ENCODE results near the gene UNC13B. TPM values are rescaled to one million over a fixed set of nuclear protein-coding genes. Genes with fewer than 3 reads are reported as not detected.
"Not testable (repeated sequence)": the region's sequence is repeated elsewhere in the genome, so short reads cannot be mapped to it uniquely, and the experiment has no call there.

UNC13B gene
- polyA plus RNA-seq, 1 experiment: 12.5 TPM

- no peak for DNase-seq (ENCODE audit: low read depth, low spot score)
Measured at GRCh38 chr9:35152926-35153325, 8.9 kb upstream of the UNC13B start.

GRCh38 chr9:35156781-35157180 lies 5.0 kb upstream of the UNC13B start:
- Histone ChIP-seq H3K27me3 (ENCODE audit: control insufficient read depth, insufficient read depth, low read length) (no peaks in the 10 kb centered on the region), H3K27ac (ENCODE audit: low read depth, low read length) (no peak overlapping the region), H3K9me3 (ENCODE audit: control insufficient read depth, insufficient read depth, low read length) (no peaks in the 10 kb centered on the region; the same call in 1 of the 2 replicates), H3K4me3 (ENCODE audit: low read depth, low read length) (no peak overlapping the region)
- CTCF ChIA-PET: interaction anchor here (0.6 kb wide), 1 partner anchor 26 kb away, joined by 3 read pairs; no protein-coding TSS in a partner anchor
- POLR2A ChIA-PET: no interaction called here
- no peak for DNase-seq (ENCODE audit: low read depth, low spot score)
- no peak for TF ChIP-seq CTCF (IDR thresholded peaks at IDR 0.05; ENCODE audit: low read depth, low read length)

More at GRCh38 chr9:35152926-35153325, 8.9 kb upstream of the UNC13B start:
- Histone ChIP-seq H3K27me3 (ENCODE audit: control insufficient read depth, insufficient read depth, low read length) (no peaks in the 10 kb centered on the region), H3K4me3 (ENCODE audit: low read depth, low read length) (no peak overlapping the region), H3K9me3 (ENCODE audit: control insufficient read depth, insufficient read depth, low read length) (peaks cover 18% of the 10 kb centered on the region), H3K27ac (ENCODE audit: low read depth, low read length) (no peak overlapping the region)
- CTCF ChIA-PET: interaction anchor here (0.6 kb wide), 2 partner anchors 15 to 384 kb away, joined by 3 to 4 read pairs; no protein-coding TSS in a partner anchor
- no peak for TF ChIP-seq CTCF (IDR thresholded peaks at IDR 0.05; ENCODE audit: low read depth, low read length)
- POLR2A ChIA-PET: no interaction called here

- CTCF ChIA-PET: interaction anchor here (0.7 kb wide), 1 partner anchor 524 kb away, joined by 4 read pairs; no protein-coding TSS in a partner anchor
- POLR2A ChIA-PET; H3K27ac ChIP-seq (ENCODE audit: low read depth, low read length); H3K9me3 ChIP-seq (ENCODE audit: control insufficient read depth, insufficient read depth, low read length); H3K27me3 ChIP-seq (ENCODE audit: control insufficient read depth, insufficient read depth, low read length); H3K4me3 ChIP-seq (ENCODE audit: low read depth, low read length); DNase-seq (ENCODE audit: low read depth, low spot score): not testable (repeated sequence)
Measured at GRCh38 chr9:35157836-35158235, 4.0 kb upstream of the UNC13B start.

DNA sequence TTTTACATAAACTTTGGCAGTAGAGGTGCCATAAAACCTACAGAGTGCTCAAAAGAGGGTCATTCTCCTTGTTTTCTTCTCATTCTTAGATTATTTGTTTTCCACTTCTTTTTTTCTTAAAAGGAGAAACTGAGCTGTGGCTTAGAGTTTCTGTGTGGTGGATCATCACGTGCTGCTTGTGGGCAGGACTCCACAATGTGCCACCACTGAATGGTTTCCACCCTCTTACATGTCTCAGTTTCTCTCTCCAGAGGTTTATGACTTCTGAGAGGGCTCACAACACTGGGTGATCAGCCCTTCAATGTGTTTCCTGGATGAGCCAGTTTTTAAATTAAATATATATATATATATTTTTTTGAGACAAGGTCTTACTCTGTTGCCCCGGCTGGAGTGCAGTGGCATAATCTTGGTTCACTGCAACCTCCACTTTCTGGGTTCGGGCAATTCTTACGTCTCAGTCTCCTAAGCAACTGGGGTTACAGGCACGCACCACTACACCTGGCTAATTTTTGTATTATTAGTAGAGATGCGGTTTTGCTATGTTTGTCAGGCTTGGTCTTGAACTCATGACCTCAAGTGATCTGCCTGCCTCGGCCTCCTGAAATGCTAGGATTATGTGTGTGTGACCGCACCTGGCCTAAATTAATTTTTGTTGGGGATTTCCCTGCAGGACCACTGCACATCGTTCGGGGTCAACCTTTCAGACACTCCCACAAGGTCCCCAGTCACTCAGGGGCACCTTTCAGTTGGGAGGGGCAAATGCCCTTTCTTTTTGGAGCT lies 3.1 kb upstream of the UNC13B start:
- H3K27ac ChIP-seq (ENCODE audit: low read depth, low read length): no peak overlapping the region
- POLR2A ChIA-PET: no interaction called here
- H3K9me3 ChIP-seq (ENCODE audit: control insufficient read depth, insufficient read depth, low read length): no peaks in the 10 kb centered on the region; the same call in 1 of the 2 replicates
- H3K27me3 ChIP-seq (ENCODE audit: control insufficient read depth, insufficient read depth, low read length): no peaks in the 10 kb centered on the region
- DNase-seq (ENCODE audit: low read depth, low spot score): no peak
- H3K4me3 ChIP-seq (ENCODE audit: low read depth, low read length): no peak overlapping the region
- TF ChIP-seq CTCF (IDR thresholded peaks at IDR 0.05; ENCODE audit: low read depth, low read length): no peak
- CTCF ChIA-PET: no interaction called here

DNA sequence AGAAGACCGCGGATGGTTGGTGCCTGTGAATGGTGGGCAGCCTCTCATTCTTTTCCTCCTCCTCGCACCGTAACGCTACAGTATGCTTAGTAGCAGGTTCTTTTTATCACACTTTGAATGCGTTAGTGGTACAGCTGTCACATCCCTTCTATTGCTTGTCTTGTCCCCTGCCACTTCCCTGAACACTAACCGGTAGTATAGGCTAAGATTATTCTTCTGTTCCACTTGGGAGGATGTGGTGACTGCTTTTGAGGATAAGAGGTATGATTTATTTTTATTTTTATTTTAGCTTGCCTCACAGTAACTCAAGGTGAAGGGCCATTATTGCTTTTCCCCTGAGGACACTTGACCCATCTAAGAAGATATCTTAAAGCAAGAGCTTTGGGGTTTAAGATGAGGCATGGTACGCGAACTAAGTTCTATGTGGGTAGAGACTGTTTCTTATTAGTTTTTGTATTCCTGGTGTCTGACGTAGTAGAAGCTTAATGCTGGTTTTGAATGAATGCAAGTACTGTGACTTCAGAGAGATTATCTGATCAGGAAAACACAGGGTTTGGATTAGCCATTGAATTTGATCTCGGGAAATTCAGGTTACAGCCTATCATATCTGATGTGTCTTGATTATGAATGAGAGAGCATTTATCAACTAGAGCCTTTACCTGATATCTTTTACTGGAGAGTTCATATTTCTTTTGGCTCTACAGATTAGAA lies 951 bp downstream of the UNC13B start:
- no peaks in the 10 kb centered on the region for H3K9me3 ChIP-seq (ENCODE audit: control insufficient read depth, insufficient read depth, low read length)
- no peak overlapping the region for H3K27ac ChIP-seq (ENCODE audit: low read depth, low read length)
- TF ChIP-seq CTCF (IDR thresholded peaks at IDR 0.05; ENCODE audit: low read depth, low read length): no peak
- no peaks in the 10 kb centered on the region for H3K27me3 ChIP-seq (ENCODE audit: control insufficient read depth, insufficient read depth, low read length)
- POLR2A ChIA-PET: interaction anchor here (0.6 kb wide), 1 partner anchor 173 kb away, joined by 3 read pairs; no protein-coding TSS in a partner anchor
- H3K4me3 ChIP-seq (ENCODE audit: low read depth, low read length): peak overlapping the region; percentile 88
- no peak for DNase-seq (ENCODE audit: low read depth, low spot score)
- CTCF ChIA-PET: interaction anchor here (1.0 to 2.3 kb wide), 5 partner anchors 46 to 391 kb away, joined by 3 to 15 read pairs (median 6); partner anchors contain the start of gene ATOSB

Data from AG04450 (cell line).